ENCODE measurements around the gene RAPSN.

DNA sequence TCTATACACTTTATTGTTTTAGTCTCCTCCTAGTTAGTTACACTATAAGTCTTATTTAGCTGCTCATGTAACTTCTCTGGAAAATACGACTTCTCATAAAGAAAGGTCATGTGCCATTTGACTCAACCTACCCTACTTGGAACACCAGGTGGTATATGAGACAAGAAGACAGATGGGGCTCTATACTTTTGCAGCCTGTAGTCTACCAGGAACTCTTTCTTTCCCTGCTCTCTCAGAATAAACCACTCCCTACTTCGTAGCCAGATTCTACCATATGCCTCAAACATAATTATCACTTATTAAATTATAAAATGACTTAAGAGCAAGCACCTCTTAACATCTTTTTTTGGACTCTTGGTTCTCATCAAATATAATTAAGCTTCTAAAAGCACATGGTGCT lies 38.5 kb upstream of the RAPSN start:
- no peak for TF ChIP-seq ZNF423 (tag by site-specific recombination; IDR thresholded peaks at IDR 0.05)
- no peak for TF ChIP-seq ZNF624 (tag by site-specific recombination; IDR thresholded peaks at IDR 0.05)
